Activated T-helper 1 cell treated with anti-CD3 and anti-CD28 coated beads, Interleukin-12 subunit alpha, Interleukin-12 subunit beta, Interleukin-2, Interleukin-4 antibody, amounts not matched to agents 30 ng/mL and 10 ng/mL and 1 ng/mL, durations not matched to agents 14 hours and 24 hours and 36 hours (primary cell): ENCODE measurements around the gene BBS10. TPM values are rescaled to one million over a fixed set of nuclear protein-coding genes. Genes with fewer than 3 reads are reported as not detected.
A peak's percentile ranks its signal among the peaks of the same experiment; 100 is the strongest.
"Not testable (repeated sequence)": the region's sequence is repeated elsewhere in the genome, so short reads cannot be mapped to it uniquely, and the experiment has no call there.

Experiments used
- DNase-seq: peaks from one replicate; pipeline ENCODE4 v3.0.0; 2021; ENCODE audit warnings: low spot score
- H3K27ac Mint-ChIP-seq: one replicate; pipeline ENCODE4 v1.8.0; 2021; ENCODE audit warnings: mild to moderate bottlenecking, mixed read lengths
- H3K27me3 Mint-ChIP-seq: one replicate; pipeline ENCODE4 v1.8.0; 2022; ENCODE audit warnings: mild to moderate bottlenecking, moderate library complexity, mixed read lengths; ENCODE audit not compliant: insufficient read depth
- H3K36me3 Mint-ChIP-seq: one replicate; pipeline ENCODE4 v1.8.0; 2021; ENCODE audit warnings: low read depth, mixed read lengths
- H3K4me1 Mint-ChIP-seq: one replicate; pipeline ENCODE4 v1.8.0; 2021; ENCODE audit warnings: low read depth, mixed read lengths
- H3K4me3 Mint-ChIP-seq: one replicate; pipeline ENCODE4 v1.8.0; 2021; ENCODE audit warnings: mild to moderate bottlenecking, moderate library complexity, mixed read lengths
- H3K9me3 Mint-ChIP-seq: one replicate; pipeline ENCODE4 v1.8.0; 2021; ENCODE audit warnings: mixed read lengths
- intact Hi-C: fragments of 100-400 bp; cut with micrococcal nuclease; formaldehyde crosslinking; loops from one replicate; pipeline ENCODE4 v1.15.1; 2024
- total RNA-seq: library from RNA; stranded (reverse); gene quantifications from 2 replicates; pipeline ENCODE4 v1.2.3, GENCODE V29; 2022

BBS10 gene
- total RNA-seq, 1 donor from 2014 or later: 3.7 TPM

DNA sequence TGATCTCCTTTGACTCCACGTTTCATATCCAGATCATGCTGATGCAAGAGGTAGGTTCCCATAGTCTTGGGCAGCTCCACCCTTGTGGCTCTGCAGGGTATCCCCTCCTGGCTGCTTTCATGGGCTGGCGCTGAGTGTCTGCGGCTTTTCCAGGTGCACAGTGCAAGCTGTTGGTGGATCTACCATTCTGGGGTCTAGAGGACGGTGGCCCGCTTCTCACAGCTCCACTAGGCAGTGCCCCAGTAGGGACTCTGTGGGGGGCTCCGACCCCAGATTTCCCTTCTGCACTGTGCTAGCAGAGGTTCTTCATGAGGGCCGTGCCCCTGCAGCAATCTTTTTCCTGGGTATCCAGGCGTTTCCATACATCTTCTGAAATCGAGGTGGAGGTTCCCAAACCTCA is 12.1 kb upstream of the BBS10 start:
- Mint-ChIP-seq H3K36me3 (peaks cover 55% of the 10 kb centered on the region), H3K9me3 (no peaks in the 10 kb centered on the region), H3K4me1 (no peaks in the 10 kb centered on the region), H3K27me3 (no peaks in the 10 kb centered on the region), H3K4me3 (no peak overlapping the region), H3K27ac (no peak overlapping the region)
- no peak for DNase-seq
- intact Hi-C loops: no loop called here

DNA sequence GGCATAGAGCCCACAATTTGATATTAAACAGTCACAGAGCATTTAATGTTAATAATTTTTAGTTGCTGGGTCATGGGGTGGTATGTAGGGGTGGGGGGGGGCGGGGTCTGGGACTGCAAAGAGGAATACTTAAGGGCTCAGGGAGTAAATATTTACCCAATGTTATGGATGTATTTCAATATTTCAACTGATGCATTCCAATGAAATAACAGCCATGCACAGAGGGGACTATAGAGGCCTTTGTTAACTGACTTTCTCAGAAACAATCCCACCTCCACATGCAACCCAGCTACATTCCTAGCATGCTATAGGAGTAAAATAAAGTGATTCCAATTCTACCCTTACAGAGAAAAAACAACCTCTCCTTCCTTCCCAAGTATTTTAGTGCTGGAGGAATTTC is 7.9 kb upstream of the BBS10 start:
- Mint-ChIP-seq H3K27ac (no peak overlapping the region), H3K27me3 (no peaks in the 10 kb centered on the region), H3K4me3 (no peak overlapping the region), H3K4me1 (no peaks in the 10 kb centered on the region), H3K9me3 (no peaks in the 10 kb centered on the region), H3K36me3 (peaks cover 33% of the 10 kb centered on the region)
- intact Hi-C loops: no loop called here
- no peak for DNase-seq

DNA sequence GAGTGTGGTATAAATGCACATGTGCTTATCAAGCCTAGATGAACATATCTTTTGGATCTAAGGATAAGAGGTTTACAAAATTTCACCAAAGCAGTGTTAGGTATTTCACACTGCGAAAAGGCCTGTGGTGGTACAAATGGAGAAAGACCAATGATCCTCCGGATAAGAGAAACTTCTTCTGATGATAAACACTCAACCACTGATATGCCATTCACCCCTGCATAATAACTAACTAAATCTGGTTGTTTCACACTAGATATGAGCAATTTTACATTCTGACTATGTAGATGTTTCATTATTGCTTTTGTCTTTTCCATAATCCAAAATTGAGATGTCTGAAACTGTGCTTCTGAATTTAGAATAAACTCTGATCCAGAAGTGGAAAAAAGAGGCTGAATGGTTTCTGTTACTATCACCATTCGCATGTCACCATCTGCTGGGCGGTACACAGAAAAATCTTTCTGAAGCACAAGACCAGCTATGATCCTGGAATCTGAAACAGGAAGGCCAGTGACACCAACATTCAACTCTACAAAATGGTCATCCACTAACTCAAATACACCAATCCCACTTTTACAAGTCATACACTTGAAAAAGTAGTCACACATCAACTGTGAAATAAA is 1.3 kb downstream of the BBS10 start:
- Mint-ChIP-seq H3K36me3 (peaks cover 3% of the 10 kb centered on the region), H3K4me3 (peak overlapping the region; percentile 95), H3K27me3 (peaks cover 1% of the 10 kb centered on the region), H3K27ac (peak overlapping the region; percentile 88), H3K9me3 (no peaks in the 10 kb centered on the region), H3K4me1 (peaks cover 29% of the 10 kb centered on the region)
- DNase-seq: no peak
- intact Hi-C loops: loop anchor here (1.0 to 10.0 kb wide), 9 partner anchors 72 to 1015 kb away; partner anchors contain the start of genes CAPS2, GLIPR1, GLIPR1L1 and ZDHHC17

DNA sequence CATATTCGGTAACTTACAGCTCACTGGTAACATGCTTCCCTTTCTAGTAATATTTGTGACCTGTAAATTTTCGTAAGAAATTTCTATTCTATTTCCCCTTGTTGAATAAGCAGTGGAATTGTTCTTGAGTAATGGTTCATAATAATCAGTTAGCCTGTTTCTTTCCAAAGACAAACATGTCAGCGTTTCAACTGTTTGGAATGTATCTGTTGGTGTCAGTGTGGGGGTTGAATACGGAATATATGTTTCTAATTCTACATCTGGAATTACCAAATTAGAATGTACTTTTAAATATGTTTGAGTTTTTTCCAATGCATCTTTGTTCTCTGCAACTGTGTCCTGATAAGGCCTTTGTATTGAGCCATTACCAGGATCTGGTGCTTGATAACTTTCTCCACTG is 2.0 kb downstream of the BBS10 start:
- DNase-seq: no peak
- H3K4me3 Mint-ChIP-seq: peak overlapping the region; percentile 52
- H3K27ac Mint-ChIP-seq: peak overlapping the region; percentile 14
- no peaks in the 10 kb centered on the region for H3K9me3 Mint-ChIP-seq
- intact Hi-C loops: loop anchor here (2.0 to 10.0 kb wide), 6 partner anchors 71 to 1014 kb away; partner anchors contain the start of genes CAPS2, GLIPR1L1 and ZDHHC17
- peaks cover 35% of the 10 kb centered on the region for H3K4me1 Mint-ChIP-seq
- H3K27me3 Mint-ChIP-seq: peaks cover 4% of the 10 kb centered on the region
- H3K36me3 Mint-ChIP-seq: peaks cover 3% of the 10 kb centered on the region

DNA sequence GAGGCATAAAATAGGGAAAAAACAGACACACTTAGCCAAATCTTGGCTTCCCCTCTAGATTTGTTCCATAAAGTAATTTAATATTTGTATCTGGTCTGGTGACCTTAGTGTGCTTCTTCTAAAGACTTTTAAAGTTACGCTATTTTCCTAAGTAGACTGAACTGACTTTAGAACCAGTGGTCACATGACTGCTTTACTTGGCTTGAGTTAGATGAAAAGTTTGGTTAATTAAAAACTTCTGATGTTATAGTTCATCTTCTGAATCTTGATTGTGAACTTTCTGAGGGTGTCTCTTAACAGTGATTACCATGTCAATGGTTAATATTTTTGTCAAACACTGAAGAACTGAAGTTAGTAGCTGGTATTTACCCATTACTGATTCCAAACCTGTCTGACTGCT is 2.6 kb downstream of the BBS10 start:
- Mint-ChIP-seq H3K4me3 (no peak overlapping the region), H3K27me3 (peaks cover 4% of the 10 kb centered on the region), H3K4me1 (peaks cover 35% of the 10 kb centered on the region), H3K9me3 (no peaks in the 10 kb centered on the region), H3K36me3 (peaks cover 3% of the 10 kb centered on the region), H3K27ac (no peak overlapping the region)
- intact Hi-C loops: loop anchor here (5.0 to 10.0 kb wide), 5 partner anchors 371 to 1013 kb away; partner anchors contain the start of genes CAPS2, GLIPR1L1 and ZDHHC17
- no peak for DNase-seq

DNA sequence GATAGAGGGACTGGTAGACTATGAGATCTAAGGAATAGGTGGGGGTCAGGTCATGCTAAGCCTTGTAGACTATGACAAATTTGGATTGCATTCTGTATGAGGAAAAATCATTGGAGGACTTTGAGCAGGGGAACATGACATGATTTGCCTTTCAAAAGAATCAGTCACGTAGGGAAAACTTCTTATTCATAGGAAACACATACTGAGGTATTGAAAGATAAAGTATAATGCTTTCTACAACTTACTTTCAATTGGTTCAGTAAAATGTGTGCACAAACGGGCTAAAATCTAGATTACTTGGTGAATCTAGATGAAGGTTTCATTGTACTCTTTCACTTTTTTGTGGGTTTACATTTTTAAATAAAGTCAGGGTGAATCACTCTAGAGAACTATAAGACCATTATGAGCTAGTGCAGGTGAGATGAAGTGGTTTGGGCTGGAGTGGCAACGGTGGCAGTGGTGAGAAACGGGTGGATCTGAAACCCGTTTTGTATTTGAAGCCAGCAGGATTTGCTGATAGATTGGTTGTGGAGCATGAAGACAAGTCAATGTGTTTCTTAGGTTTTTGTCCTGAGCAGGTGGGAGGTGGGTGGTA is 6.7 kb downstream of the BBS10 start:
- Mint-ChIP-seq H3K4me1 (peaks cover 12% of the 10 kb centered on the region), H3K36me3 (peaks cover 3% of the 10 kb centered on the region)
- intact Hi-C loops: loop anchor here (10.0 kb wide), 1 partner anchor 367 kb away; no protein-coding TSS in a partner anchor

DNA sequence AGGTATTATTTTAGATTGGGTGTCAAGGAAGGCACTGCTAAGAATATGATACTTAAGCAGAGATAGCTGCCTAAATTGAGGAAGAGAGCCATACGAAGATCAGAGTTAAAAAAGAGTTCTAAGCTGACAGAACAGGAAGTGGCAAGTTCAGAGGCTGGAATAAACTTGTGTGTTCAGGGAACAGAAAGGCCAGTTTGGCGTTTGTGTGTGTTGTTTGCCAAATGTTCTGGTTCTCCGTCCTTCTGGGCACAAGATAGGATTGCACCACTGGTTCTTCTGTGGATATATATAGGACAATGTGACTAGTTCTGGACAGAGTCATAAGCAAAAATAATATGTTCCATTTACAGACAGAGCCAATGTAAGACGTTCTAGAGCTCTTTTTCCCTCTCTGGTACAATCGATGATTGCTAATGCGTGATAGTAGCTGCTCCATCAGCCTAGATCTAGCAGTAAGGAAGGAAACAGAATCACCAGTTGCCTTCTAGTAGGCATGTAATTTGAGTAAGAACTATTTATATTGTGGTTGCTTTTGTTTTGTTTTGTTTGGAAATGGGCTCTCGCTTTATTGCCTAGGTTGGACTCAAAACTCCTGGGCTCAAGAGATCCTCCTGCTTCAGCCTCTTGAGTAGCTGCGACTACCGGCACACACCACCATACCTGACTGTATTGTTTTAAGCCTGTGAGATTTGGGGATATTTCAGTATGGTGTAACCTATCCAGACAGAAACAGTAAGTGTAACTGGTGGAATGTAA is 7.4 kb downstream of the BBS10 start:
- DNase-seq: no peak
- no peak overlapping the region for H3K4me3 Mint-ChIP-seq
- H3K9me3 Mint-ChIP-seq: no peaks in the 10 kb centered on the region
- no peak overlapping the region for H3K27ac Mint-ChIP-seq
- intact Hi-C loops: loop anchor here (10.0 kb wide), 1 partner anchor 366 kb away; no protein-coding TSS in a partner anchor
- no peaks in the 10 kb centered on the region for H3K36me3 Mint-ChIP-seq
- H3K27me3 Mint-ChIP-seq: peaks cover 17% of the 10 kb centered on the region
- H3K4me1 Mint-ChIP-seq: peaks cover 6% of the 10 kb centered on the region

More for the DNA sequence above, 6.7 kb downstream of the BBS10 start:
- Mint-ChIP-seq H3K27ac (no peak overlapping the region), H3K9me3 (no peaks in the 10 kb centered on the region), H3K4me3 (no peak overlapping the region), H3K27me3 (peaks cover 15% of the 10 kb centered on the region)
- no peak for DNase-seq

DNA sequence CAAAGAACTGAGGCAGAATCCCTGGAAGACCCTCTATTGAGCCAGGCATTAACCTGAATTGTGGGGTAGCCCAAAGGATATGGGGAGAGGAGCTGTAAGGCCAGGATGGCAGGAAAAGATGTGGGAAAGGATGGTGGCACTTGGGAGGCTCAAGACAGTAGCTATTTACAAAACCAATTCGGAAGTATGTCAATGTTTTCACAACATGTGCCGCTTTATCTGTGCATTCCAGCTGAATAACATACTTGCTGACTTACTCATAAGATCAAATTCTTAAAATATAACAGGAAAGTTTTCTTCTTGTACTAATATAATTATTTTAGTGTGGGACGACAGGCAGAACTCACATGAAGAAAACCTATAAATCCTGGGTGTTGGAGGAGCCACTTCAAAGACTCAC is 10.6 kb downstream of the BBS10 start:
- Mint-ChIP-seq H3K36me3 (no peaks in the 10 kb centered on the region), H3K4me1 (peaks cover 6% of the 10 kb centered on the region), H3K4me3 (no peak overlapping the region), H3K27ac (no peak overlapping the region), H3K27me3 (peaks cover 16% of the 10 kb centered on the region), H3K9me3 (no peaks in the 10 kb centered on the region)
- DNase-seq: no peak
- intact Hi-C loops: no loop called here

DNA sequence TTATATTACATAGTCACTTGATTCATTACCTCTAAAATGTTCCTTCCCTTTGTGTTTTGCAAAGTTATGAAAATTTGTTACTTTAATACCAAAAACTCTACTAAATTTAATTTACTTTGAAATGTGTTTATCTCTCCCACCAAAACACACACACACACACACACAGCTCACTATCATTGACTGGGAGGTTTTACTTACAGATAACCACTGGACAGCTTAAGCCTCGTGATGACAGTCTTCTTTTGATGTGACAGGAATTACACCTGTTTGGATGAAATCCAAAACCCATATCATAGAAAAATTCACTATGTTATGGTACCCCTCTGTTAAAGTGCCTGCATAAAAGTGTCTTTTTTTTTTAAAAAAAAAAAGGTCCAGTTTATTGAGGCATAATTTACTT is 15.6 kb downstream of the BBS10 start:
- DNase-seq: no peak
- intact Hi-C loops: no loop called here
- Mint-ChIP-seq H3K4me3 (no peak overlapping the region), H3K27ac (no peak overlapping the region), H3K36me3 (no peaks in the 10 kb centered on the region), H3K4me1 (no peaks in the 10 kb centered on the region), H3K27me3 (peaks cover 10% of the 10 kb centered on the region), H3K9me3 (no peaks in the 10 kb centered on the region)

DNA sequence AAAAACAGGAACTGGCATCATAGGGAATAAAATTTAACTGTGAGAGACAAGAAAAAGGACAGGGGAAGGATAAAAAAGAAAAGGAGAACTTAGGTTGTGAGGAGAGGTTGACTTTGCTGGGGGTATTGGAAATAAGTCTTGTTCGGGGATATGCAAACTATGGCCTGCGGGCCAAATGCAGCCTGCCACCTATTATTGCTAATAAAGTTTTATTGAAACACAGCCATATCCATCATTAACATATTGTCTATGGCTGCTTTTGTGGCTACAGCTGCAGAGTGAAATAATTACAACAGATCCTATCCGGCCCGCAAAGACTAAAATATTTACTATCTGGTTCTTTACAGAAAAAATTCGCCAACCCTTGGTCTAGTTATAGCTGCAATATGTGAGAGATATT is 18.6 kb downstream of the BBS10 start:
- Mint-ChIP-seq H3K4me3 (no peak overlapping the region), H3K27ac (no peak overlapping the region), H3K36me3 (no peaks in the 10 kb centered on the region), H3K9me3 (peaks cover 4% of the 10 kb centered on the region), H3K27me3 (peaks cover 8% of the 10 kb centered on the region), H3K4me1 (no peaks in the 10 kb centered on the region)
- intact Hi-C loops: no loop called here
- no peak for DNase-seq

DNA sequence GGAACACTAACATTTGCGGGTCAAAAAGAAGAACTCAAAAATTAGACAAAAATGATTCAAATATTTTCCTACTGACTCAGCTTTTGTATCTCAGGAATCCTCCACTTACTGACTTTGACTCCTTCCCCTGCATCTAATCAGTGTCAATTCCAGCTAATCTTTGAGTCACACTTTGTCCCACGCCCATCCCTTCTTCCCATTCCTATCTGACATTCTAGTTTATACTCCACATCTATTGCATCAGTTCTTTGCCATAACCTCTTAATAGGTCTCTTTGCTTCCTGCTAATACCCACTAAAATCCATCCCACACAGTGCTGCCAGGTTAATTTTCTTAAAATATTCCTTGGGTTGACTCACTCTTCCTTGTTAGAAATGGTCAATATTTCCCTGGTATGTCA is 19.1 kb downstream of the BBS10 start:
- H3K4me3 Mint-ChIP-seq: no peak overlapping the region
- peaks cover 8% of the 10 kb centered on the region for H3K27me3 Mint-ChIP-seq
- H3K4me1 Mint-ChIP-seq: no peaks in the 10 kb centered on the region
- H3K27ac Mint-ChIP-seq: no peak overlapping the region
- no peaks in the 10 kb centered on the region for H3K36me3 Mint-ChIP-seq
- H3K9me3 Mint-ChIP-seq: peaks cover 4% of the 10 kb centered on the region
- intact Hi-C loops: no loop called here
- DNase-seq: no peak

DNA sequence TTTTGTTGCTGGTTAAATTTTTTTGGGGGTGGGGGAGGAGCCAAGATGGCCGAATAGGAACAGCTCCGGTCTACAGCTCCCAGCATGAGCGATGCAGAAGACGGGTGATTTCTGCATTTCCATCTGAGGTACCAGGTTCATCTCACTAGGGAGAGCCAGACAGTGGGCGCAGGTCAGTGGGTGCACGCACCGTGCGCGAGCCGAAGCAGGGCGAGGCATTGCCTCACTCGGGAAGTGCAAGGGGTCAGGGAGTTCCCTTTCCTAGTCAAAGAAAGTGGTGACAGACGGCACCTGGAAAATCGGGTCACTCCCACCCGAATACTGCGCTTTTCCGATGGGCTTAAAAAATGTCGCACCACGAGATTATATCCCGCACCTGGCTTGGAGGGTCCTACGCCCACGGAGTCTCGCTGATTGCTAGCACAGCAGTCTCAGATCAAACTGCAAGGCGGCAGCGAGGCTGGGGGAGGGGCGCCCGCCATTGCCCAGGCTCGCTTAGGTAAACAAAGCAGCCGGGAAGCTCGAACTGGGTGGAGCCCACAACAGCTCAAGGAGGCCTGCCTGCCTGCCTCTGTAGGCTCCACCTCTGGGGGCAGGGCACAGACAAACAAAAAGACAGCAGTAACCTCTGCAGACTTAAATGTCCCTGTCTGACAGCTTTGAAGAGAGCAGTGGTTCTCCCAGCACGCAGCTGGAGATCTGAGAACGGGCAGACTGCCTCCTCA is 28.5 kb downstream of the BBS10 start:
- H3K36me3 Mint-ChIP-seq, intact Hi-C loops, H3K9me3 Mint-ChIP-seq, H3K4me3 Mint-ChIP-seq, H3K27ac Mint-ChIP-seq, DNase-seq, H3K4me1 Mint-ChIP-seq, H3K27me3 Mint-ChIP-seq: not testable (repeated sequence)
